ENCODE data around the gene MCOLN1. TPM values are rescaled to one million over a fixed set of nuclear protein-coding genes. Genes with fewer than 3 reads are reported as not detected.
A peak's percentile ranks its signal among the peaks of the same experiment; 100 is the strongest.

The MCOLN1 gene
- total RNA-seq, 1 experiment from 2014 or later = 10.2 TPM

DNA sequence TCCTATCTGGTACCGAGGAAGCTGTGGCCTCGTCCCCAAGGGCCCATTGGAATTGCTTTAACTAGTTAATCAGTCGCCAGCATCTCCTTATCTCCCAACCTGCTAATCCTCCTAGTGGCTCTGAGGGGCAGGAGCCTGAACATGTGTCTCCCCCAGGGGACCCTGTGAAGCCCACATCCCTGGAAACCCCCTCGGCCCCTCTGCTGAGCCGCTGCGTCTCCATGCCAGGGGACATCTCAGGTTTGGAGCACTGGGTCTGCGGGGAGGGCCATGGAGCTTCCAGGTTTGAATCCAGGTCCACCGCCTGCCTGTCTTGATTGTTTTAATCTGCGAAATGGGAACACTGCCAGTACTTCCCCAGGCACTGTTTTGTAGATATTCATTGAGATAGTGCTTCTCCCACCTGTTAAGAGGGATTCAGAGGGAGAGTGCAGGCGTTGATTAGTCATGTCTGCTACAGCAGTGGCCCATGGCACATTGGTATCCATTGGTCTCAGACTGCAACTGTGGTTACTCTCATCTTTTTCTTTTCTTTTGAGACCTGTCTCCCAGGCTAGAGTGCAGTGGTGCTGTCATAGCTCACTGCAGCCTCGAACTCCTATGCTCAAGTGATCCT lies 19.5 kb downstream of the MCOLN1 start:
- H3K27me3 ChIP-seq (ENCODE audit: low read length) = no peaks in the 10 kb centered on the region
- H3K27ac ChIP-seq (ENCODE audit: low read length) = no peak overlapping the region
- DNase-seq (no peak), ATAC-seq (no peak)
- peaks cover 40% of the 10 kb centered on the region for H3K36me3 ChIP-seq (ENCODE audit: low read depth, low read length)
- TF ChIP-seq EZH2phosphoT487 (IDR thresholded peaks at IDR 0.05; ENCODE audit: borderline replicate concordance, low read length) (no peak), EZH2 (IDR thresholded peaks at IDR 0.05; ENCODE audit: low read length, unreplicated experiment) (no peak)
- TF ChIP-seq, protein P1, sequence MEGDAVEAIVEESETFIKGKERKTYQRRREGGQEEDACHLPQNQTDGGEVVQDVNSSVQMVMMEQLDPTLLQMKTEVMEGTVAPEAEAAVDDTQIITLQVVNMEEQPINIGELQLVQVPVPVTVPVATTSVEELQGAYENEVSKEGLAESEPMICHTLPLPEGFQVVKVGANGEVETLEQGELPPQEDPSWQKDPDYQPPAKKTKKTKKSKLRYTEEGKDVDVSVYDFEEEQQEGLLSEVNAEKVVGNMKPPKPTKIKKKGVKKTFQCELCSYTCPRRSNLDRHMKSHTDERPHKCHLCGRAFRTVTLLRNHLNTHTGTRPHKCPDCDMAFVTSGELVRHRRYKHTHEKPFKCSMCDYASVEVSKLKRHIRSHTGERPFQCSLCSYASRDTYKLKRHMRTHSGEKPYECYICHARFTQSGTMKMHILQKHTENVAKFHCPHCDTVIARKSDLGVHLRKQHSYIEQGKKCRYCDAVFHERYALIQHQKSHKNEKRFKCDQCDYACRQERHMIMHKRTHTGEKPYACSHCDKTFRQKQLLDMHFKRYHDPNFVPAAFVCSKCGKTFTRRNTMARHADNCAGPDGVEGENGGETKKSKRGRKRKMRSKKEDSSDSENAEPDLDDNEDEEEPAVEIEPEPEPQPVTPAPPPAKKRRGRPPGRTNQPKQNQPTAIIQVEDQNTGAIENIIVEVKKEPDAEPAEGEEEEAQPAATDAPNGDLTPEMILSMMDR (conservative IDR thresholded peaks at IDR 0.05; ENCODE audit: low read depth, low read length) = no peak
- H3K9me3 ChIP-seq (ENCODE audit: low read length) = no peaks in the 10 kb centered on the region
- no peaks in the 10 kb centered on the region for H4K20me1 ChIP-seq (ENCODE audit: low read length)
- TSS peak; percentile 5 for BruUV-seq (replicated peaks)
- H3K4me1 ChIP-seq (ENCODE audit: insufficient read depth, low read length) = no peaks in the 10 kb centered on the region
- no peaks in the 10 kb centered on the region for H3F3A ChIP-seq (ENCODE audit: low read length, unreplicated experiment)
- no peak overlapping the region for H2AFZ ChIP-seq (ENCODE audit: low read length)
- H3K4me3 ChIP-seq (ENCODE audit: low read length) = no peak overlapping the region
- no peak overlapping the region for H3K9ac ChIP-seq (ENCODE audit: low read length)
- CTCF ChIA-PET = interaction anchor here (1.3 kb wide), 1 partner anchor 26 kb away, joined by 3 read pairs; no protein-coding TSS in a partner anchor
- H3K9me2 ChIP-seq (replicated peaks; ENCODE audit: low read length) = no peaks in the 10 kb centered on the region
- POLR2A ChIA-PET (ENCODE audit: unreplicated experiment) = no interaction called here
- no peaks in the 10 kb centered on the region for H3K79me2 ChIP-seq (ENCODE audit: low read length)
- H3K4me2 ChIP-seq (ENCODE audit: low read length) = no peak overlapping the region
- intact Hi-C loops (cut with micrococcal nuclease) = no loop called here

DNA sequence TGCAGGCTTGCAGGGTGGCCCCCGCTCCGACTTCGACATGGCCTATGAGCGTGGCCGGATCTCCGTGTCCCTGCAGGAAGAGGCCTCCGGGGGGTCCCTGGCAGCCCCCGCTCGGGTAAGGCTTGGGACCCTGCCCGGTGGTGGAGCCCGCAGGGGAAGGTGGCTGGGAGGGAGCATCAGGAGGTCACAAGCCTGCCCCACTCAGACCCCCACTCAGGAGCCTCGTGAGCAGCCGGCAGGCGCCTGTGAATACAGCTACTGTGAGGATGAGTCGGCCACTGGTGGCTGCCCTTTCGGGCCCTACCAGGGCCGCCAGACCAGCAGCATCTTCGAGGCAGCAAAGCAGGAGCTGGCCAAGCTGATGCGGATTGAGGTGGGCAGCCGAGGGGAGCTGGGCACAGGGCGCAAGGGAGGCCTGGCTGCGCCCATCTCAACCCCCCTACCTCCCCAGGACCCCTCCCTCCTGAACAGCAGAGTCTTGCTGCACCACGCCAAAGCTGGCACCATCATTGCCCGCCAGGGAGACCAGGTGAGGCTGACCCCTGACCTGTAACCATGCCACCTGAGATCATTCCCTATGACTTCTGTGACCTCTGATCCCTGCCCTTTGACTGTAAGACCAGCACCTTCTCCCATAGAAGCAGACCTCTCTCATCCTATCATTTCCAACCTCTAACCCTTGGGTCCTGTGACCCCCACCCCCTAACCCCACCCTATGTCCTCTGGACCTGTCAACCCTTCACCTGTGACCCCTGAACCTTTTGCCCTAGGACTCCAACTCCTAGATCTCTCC lies 20.3 kb downstream of the MCOLN1 start:
- H3K9me3 ChIP-seq (ENCODE audit: low read length) = no peaks in the 10 kb centered on the region
- ChIA-PET POLR2A (ENCODE audit: unreplicated experiment) (no interaction called here), CTCF (interaction anchor here (1.3 kb wide), 1 partner anchor 26 kb away, joined by 3 read pairs; no protein-coding TSS in a partner anchor)
- H3K4me2 ChIP-seq (ENCODE audit: low read length) = no peak overlapping the region
- no peaks in the 10 kb centered on the region for H3K4me1 ChIP-seq (ENCODE audit: insufficient read depth, low read length)
- H3K27ac ChIP-seq (ENCODE audit: low read length) = no peak overlapping the region
- H3K4me3 ChIP-seq (ENCODE audit: low read length) = no peak overlapping the region
- H3K9ac ChIP-seq (ENCODE audit: low read length) = no peak overlapping the region
- no peaks in the 10 kb centered on the region for H3K27me3 ChIP-seq (ENCODE audit: low read length)
- ATAC-seq (no peak), DNase-seq (no peak)
- H3K9me2 ChIP-seq (replicated peaks; ENCODE audit: low read length) = no peaks in the 10 kb centered on the region
- no peak overlapping the region for H2AFZ ChIP-seq (ENCODE audit: low read length)
- H3K36me3 ChIP-seq (ENCODE audit: low read depth, low read length) = peaks cover 40% of the 10 kb centered on the region
- no TSS peak for BruUV-seq (replicated peaks)
- intact Hi-C loops (cut with micrococcal nuclease) = no loop called here
- no peaks in the 10 kb centered on the region for H3K79me2 ChIP-seq (ENCODE audit: low read length)
- no peaks in the 10 kb centered on the region for H3F3A ChIP-seq (ENCODE audit: low read length, unreplicated experiment)
- H4K20me1 ChIP-seq (ENCODE audit: low read length) = no peaks in the 10 kb centered on the region
- TF ChIP-seq, protein P1 (conservative IDR thresholded peaks at IDR 0.05; ENCODE audit: low read depth, low read length) = no peak
- TF ChIP-seq EZH2phosphoT487 (IDR thresholded peaks at IDR 0.05; ENCODE audit: borderline replicate concordance, low read length) (no peak), EZH2 (IDR thresholded peaks at IDR 0.05; ENCODE audit: low read length, unreplicated experiment) (no peak)

DNA sequence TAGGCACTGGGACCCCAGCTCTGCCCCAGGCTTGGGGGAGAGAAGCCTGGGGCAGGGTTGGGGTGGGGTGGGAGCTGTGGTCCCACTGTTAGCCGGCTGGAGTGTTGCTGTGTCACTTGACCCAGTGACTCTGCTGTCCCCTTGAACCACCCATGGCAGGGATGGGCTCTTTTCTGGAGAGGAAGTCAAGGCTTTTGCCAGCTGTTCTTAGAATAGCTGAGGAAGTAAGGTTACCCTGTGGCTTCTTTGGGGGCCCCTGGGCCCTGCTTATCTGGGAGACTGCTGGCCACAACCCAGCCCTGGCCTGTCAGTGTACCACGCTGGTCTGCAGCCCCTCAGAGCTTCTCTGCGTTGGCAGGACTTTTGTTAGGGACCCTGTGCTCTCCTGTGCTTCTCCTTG lies 22.2 kb downstream of the MCOLN1 start:
- Histone ChIP-seq H3K9me3 (ENCODE audit: low read length) (no peaks in the 10 kb centered on the region), H3K9me2 (replicated peaks; ENCODE audit: low read length) (no peaks in the 10 kb centered on the region), H2AFZ (ENCODE audit: low read length) (no peak overlapping the region), H3F3A (ENCODE audit: low read length, unreplicated experiment) (no peaks in the 10 kb centered on the region), H3K4me1 (ENCODE audit: insufficient read depth, low read length) (no peaks in the 10 kb centered on the region), H3K27ac (ENCODE audit: low read length) (no peak overlapping the region), H3K27me3 (ENCODE audit: low read length) (no peaks in the 10 kb centered on the region), H3K4me2 (ENCODE audit: low read length) (no peak overlapping the region), H3K79me2 (ENCODE audit: low read length) (no peaks in the 10 kb centered on the region), H3K9ac (ENCODE audit: low read length) (no peak overlapping the region), H3K36me3 (ENCODE audit: low read depth, low read length) (peaks cover 33% of the 10 kb centered on the region), H4K20me1 (ENCODE audit: low read length) (no peaks in the 10 kb centered on the region), H3K4me3 (ENCODE audit: low read length) (no peak overlapping the region)
- TF ChIP-seq, protein P1 (conservative IDR thresholded peaks at IDR 0.05; ENCODE audit: low read depth, low read length) = no peak
- no peak for TF ChIP-seq EZH2phosphoT487 (IDR thresholded peaks at IDR 0.05; ENCODE audit: borderline replicate concordance, low read length)
- TF ChIP-seq EZH2 (IDR thresholded peaks at IDR 0.05; ENCODE audit: low read length, unreplicated experiment) = no peak
- intact Hi-C loops (cut with micrococcal nuclease) = no loop called here
- no TSS peak for BruUV-seq (replicated peaks)
- DNase-seq (no peak), ATAC-seq (no peak)
- CTCF ChIA-PET = no interaction called here
- POLR2A ChIA-PET (ENCODE audit: unreplicated experiment) = no interaction called here

Data from PC-3 (cell line).